Measurements from ENCODE around the gene FAM131B. TPM values are rescaled to one million over a fixed set of nuclear protein-coding genes. Genes with fewer than 3 reads are reported as not detected.

Gene FAM131B
- total and polyA plus RNA-seq, 9 of the 15 experiments (the other 6 are each of a cell fraction or from before 2014, with no cell fraction given), result 0.03 to 0.04 TPM; not detected in 7

DNA sequence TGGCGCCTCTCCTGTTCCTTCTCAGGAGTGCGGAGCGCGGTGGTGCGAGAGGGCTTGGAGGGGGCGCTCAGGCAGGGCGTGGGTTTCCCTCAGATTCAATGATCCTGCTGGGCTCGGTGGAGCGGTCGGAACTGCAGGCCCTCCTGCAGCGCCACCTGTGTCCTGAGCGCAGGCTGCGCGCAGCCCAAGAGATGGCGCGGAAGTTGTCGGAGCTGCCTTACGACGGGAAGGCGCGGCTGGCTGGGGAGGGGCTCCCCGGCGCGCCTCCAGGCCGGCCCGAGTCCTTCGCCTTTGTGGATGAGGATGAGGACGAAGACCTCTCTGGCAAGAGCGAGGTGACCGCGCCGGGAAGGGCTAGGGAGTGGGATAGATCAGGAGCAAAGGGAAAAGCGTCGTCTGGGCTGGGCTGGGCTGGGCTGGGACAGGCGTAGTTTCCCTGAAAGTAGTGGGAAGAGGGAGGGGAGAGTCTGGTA is 17.0 kb downstream of the FAM131B start (continued):
- TF ChIP-seq, protein P1, sequence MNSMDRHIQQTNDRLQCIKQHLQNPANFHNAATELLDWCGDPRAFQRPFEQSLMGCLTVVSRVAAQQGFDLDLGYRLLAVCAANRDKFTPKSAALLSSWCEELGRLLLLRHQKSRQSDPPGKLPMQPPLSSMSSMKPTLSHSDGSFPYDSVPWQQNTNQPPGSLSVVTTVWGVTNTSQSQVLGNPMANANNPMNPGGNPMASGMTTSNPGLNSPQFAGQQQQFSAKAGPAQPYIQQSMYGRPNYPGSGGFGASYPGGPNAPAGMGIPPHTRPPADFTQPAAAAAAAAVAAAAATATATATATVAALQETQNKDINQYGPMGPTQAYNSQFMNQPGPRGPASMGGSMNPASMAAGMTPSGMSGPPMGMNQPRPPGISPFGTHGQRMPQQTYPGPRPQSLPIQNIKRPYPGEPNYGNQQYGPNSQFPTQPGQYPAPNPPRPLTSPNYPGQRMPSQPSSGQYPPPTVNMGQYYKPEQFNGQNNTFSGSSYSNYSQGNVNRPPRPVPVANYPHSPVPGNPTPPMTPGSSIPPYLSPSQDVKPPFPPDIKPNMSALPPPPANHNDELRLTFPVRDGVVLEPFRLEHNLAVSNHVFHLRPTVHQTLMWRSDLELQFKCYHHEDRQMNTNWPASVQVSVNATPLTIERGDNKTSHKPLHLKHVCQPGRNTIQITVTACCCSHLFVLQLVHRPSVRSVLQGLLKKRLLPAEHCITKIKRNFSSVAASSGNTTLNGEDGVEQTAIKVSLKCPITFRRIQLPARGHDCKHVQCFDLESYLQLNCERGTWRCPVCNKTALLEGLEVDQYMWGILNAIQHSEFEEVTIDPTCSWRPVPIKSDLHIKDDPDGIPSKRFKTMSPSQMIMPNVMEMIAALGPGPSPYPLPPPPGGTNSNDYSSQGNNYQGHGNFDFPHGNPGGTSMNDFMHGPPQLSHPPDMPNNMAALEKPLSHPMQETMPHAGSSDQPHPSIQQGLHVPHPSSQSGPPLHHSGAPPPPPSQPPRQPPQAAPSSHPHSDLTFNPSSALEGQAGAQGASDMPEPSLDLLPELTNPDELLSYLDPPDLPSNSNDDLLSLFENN (IDR thresholded peaks at IDR 0.05; ENCODE audit: low read depth in 2 of 2, low read length in 2 of 2), result peak in 1 of 2 experiments; percentile 25; a peak in 1 of 4 replicates
- TF ChIP-seq LARP7 (IDR thresholded peaks at IDR 0.05) (no peak), HCFC1 (IDR thresholded peaks at IDR 0.05; ENCODE audit: low read depth, low read length) (peak; percentile 30; the same call in 1 of the 2 replicates), CREB1 (IDR thresholded peaks at IDR 0.05) (peak; percentile 61), CREB1 (CRISPR knock-in tag; IDR thresholded peaks at IDR 0.05) (peak; percentile 51; the same call in 1 of the 2 replicates), ADNP (tag; IDR thresholded peaks at IDR 0.05) (no peak), HDAC2 (IDR thresholded peaks at IDR 0.05) (no peak), RB1 (IDR thresholded peaks at IDR 0.05; ENCODE audit: low read depth) (peak; percentile 96), SRF (CRISPR knock-in tag; IDR thresholded peaks at IDR 0.05) (peak in 1 of 2 experiments; percentile 14; a peak in 1 of 4 replicates), MYNN (IDR thresholded peaks at IDR 0.05) (no peak), MYNN (CRISPR knock-in tag; IDR thresholded peaks at IDR 0.05) (no peak), SMC3 (conservative IDR thresholded peaks at IDR 0.05; ENCODE audit: insufficient read depth, low read depth, low read length) (0 out of 2 replicates have a peak, but pooled peaks have one; percentile 39), ZNF444 (CRISPR knock-in tag; IDR thresholded peaks at IDR 0.05) (no peak), ETV1 (tag; conservative IDR thresholded peaks at IDR 0.05; ENCODE audit: low read depth) (peak; percentile 55; the same call in 1 of the 2 replicates), PHF20 (IDR thresholded peaks at IDR 0.05; ENCODE audit: partially characterized antibody) (peak; percentile 64), POLR2AphosphoS5 (IDR thresholded peaks at IDR 0.05; ENCODE audit: control insufficient read depth, insufficient read depth, low read depth, low read length) (no peak), RBFOX2 (IDR thresholded peaks at IDR 0.05; ENCODE audit: low read depth, low read length) (peak; percentile 62)
- TF ChIP-seq, protein P2, sequence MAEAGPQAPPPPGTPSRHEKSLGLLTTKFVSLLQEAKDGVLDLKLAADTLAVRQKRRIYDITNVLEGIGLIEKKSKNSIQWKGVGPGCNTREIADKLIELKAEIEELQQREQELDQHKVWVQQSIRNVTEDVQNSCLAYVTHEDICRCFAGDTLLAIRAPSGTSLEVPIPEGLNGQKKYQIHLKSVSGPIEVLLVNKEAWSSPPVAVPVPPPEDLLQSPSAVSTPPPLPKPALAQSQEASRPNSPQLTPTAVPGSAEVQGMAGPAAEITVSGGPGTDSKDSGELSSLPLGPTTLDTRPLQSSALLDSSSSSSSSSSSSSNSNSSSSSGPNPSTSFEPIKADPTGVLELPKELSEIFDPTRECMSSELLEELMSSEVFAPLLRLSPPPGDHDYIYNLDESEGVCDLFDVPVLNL (CRISPR knock-in tag; IDR thresholded peaks at IDR 0.05; ENCODE audit: low read depth), result 0 out of 2 replicates have a peak, but pooled peaks have one; percentile 21
- TF ChIP-seq, protein P3, sequence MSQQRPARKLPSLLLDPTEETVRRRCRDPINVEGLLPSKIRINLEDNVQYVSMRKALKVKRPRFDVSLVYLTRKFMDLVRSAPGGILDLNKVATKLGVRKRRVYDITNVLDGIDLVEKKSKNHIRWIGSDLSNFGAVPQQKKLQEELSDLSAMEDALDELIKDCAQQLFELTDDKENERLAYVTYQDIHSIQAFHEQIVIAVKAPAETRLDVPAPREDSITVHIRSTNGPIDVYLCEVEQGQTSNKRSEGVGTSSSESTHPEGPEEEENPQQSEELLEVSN (IDR thresholded peaks at IDR 0.05; ENCODE audit: borderline replicate concordance in 1 of 2, extremely low read depth in 1 of 2, insufficient read depth in 1 of 2, insufficient read length in 1 of 2, low read depth in 1 of 2, low read length in 1 of 2, poor library complexity in 1 of 2, severe bottlenecking in 1 of 2), result peak; percentile 48 to 83
- TF ChIP-seq, protein P4, sequence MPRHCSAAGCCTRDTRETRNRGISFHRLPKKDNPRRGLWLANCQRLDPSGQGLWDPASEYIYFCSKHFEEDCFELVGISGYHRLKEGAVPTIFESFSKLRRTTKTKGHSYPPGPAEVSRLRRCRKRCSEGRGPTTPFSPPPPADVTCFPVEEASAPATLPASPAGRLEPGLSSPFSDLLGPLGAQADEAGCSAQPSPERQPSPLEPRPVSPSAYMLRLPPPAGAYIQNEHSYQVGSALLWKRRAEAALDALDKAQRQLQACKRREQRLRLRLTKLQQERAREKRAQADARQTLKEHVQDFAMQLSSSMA (CRISPR knock-in tag; IDR thresholded peaks at IDR 0.05), result no peak
- TF ChIP-seq, protein P5, sequence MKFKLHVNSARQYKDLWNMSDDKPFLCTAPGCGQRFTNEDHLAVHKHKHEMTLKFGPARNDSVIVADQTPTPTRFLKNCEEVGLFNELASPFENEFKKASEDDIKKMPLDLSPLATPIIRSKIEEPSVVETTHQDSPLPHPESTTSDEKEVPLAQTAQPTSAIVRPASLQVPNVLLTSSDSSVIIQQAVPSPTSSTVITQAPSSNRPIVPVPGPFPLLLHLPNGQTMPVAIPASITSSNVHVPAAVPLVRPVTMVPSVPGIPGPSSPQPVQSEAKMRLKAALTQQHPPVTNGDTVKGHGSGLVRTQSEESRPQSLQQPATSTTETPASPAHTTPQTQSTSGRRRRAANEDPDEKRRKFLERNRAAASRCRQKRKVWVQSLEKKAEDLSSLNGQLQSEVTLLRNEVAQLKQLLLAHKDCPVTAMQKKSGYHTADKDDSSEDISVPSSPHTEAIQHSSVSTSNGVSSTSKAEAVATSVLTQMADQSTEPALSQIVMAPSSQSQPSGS (CRISPR knock-in tag; IDR thresholded peaks at IDR 0.05), result no peak
